ENCODE results near the gene TMPO.
"Not testable (repeated sequence)": the region's sequence is repeated elsewhere in the genome, so short reads cannot be mapped to it uniquely, and the experiment has no call there.

The TMPO gene

GRCh38 chr12:98511806-98512205, 3.6 kb upstream of the TMPO start:
- not testable (repeated sequence) for DNase-seq

- DNase-seq, result no peak
Measured at GRCh38 chr12:98513379-98514322, 1.7 kb upstream of the TMPO start.

GRCh38 chr12:98514982-98515286, 456 bp upstream of the TMPO start:
- DNase-seq, result no peak

- DNase-seq, result peak; percentile 87
Measured at GRCh38 chr12:98516111-98516873, 902 bp downstream of the TMPO start.

GRCh38 chr12:98519257-98519907, 4.0 kb downstream of the TMPO start:
- DNase-seq, result no peak

- DNase-seq, result no peak
Measured at GRCh38 chr12:98530068-98530467, 14.7 kb downstream of the TMPO start.

GRCh38 chr12:98532687-98533304, 17.4 kb downstream of the TMPO start:
- peak; percentile 35 for DNase-seq

GRCh38 chr12:98533723-98534251, 18.4 kb downstream of the TMPO start:
- DNase-seq, result no peak

GRCh38 chr12:98538031-98538430, 22.6 kb downstream of the TMPO start:
- no peak for DNase-seq

- no peak for DNase-seq
Measured at GRCh38 chr12:98543701-98544100, 28.3 kb downstream of the TMPO start.

- no peak for DNase-seq
Measured at GRCh38 chr12:98544751-98545150, 29.4 kb downstream of the TMPO start.

- DNase-seq, result no peak
Measured at GRCh38 chr12:98549371-98550110, 34.2 kb downstream of the TMPO start.

- no peak for DNase-seq
Measured at GRCh38 chr12:98551787-98552186, 36.4 kb downstream of the TMPO start.

- DNase-seq, result not testable (repeated sequence)
Measured at GRCh38 chr12:98558097-98558496, 42.7 kb downstream of the TMPO start.

GRCh38 chr12:98559666-98560065, 44.3 kb downstream of the TMPO start:
- DNase-seq, result no peak

GRCh38 chr12:98561846-98562245, 46.5 kb downstream of the TMPO start:
- no peak for DNase-seq

GRCh38 chr12:98572010-98572409, 56.6 kb downstream of the TMPO start:
- no peak for DNase-seq

GRCh38 chr12:98574110-98574509, 58.7 kb downstream of the TMPO start:
- no peak for DNase-seq

- DNase-seq, result no peak
Measured at GRCh38 chr12:98575013-98575412, 59.6 kb downstream of the TMPO start.

- not testable (repeated sequence) for DNase-seq
Measured at GRCh38 chr12:98576795-98577194, 61.4 kb downstream of the TMPO start.

GRCh38 chr12:98578392-98578791, 63.0 kb downstream of the TMPO start:
- DNase-seq, result no peak

GRCh38 chr12:98578821-98579220, 63.4 kb downstream of the TMPO start:
- no peak for DNase-seq
